Peyer's patch (tissue), 4 donors: Measurements from ENCODE around the gene C19orf12. TPM values are rescaled to one million over a fixed set of nuclear protein-coding genes. Genes with fewer than 3 reads are reported as not detected.

Experiments
- DNase-seq, 3 donors: peaks; one replicate each; pipeline ENCODE4 v3.0.0-alpha.2; 2017 to 2019
- H3K27ac ChIP-seq, 4 donors: fragments of 200-600 bp; sonication (generic); one replicate each; pipeline ENCODE4 v1.5.1; 2016 to 2019
- H3K27me3 ChIP-seq, 2 donors: fragments of 200-600 bp; sonication (generic); one replicate each; pipeline ENCODE4 v1.5.1; 2019
- H3K36me3 ChIP-seq, 3 donors: fragments of 200-600 bp; sonication (generic); one replicate each; pipeline ENCODE4 v1.5.1; 2016 to 2019
- H3K4me1 ChIP-seq, 4 donors: fragments of 200-600 bp; sonication (generic); one replicate each; pipeline ENCODE4 v1.5.1; 2016 to 2019
- H3K4me3 ChIP-seq, 4 donors: fragments of 200-600 bp; sonication (generic); 1 replicate in 3 of 4; 2 replicates in 1 of 4; pipeline ENCODE4 v1.5.1; 2016 to 2019; ENCODE audit warnings: mild to moderate bottlenecking in 1 of 4
- H3K9me3 ChIP-seq, 4 donors: fragments of 200-600 bp; sonication (generic); one replicate each; pipeline ENCODE4 v1.5.1; 2016 to 2019; ENCODE audit warnings: mild to moderate bottlenecking in 1 of 4
- CTCF ChIP-seq, 6 experiments: fragments of 450-650 bp in 4 of 6; fragments of 200-600 bp in 2 of 6; sonication (generic) in 1 of 6; IDR thresholded peaks; one replicate each; pipeline ENCODE4 v1.5.1; 2017 to 2019; ENCODE audit warnings: antibody characterized with exemption in 6 of 6, mild to moderate bottlenecking in 3 of 6, moderate library complexity in 1 of 6
- POLR2A ChIP-seq, 2 donors: fragments of 450-650 bp; IDR thresholded peaks; one replicate each; pipeline ENCODE4 v1.5.1; 2017; ENCODE audit warnings: antibody characterized with exemption in 2 of 2, mild to moderate bottlenecking in 2 of 2, moderate library complexity in 2 of 2
- total RNA-seq, 4 donors: library from RNA; depleted of rRNA; stranded (reverse); fragments of >200 nt; gene quantifications; one replicate each; pipeline ENCODE4 v1.1.0, GENCODE V29; 2016

C19orf12 gene
- total RNA-seq, 4 donors from 2014 or later, result 18.2 to 49.1 (median 28.2) TPM

GRCh38 chr19:29743681-29744080 lies 28.6 kb upstream of the C19orf12 start:
- no peak for DNase-seq
- Histone ChIP-seq H3K4me3 (no peak overlapping the region), H3K36me3 (no peaks in the 10 kb centered on the region), H3K27ac (no peak overlapping the region), H3K4me1 (no peaks in the 10 kb centered on the region), H3K9me3 (no peaks in the 10 kb centered on the region), H3K27me3 (no peaks in the 10 kb centered on the region)
- no peak for TF ChIP-seq CTCF (IDR thresholded peaks at IDR 0.05)
- no peak for TF ChIP-seq POLR2A (IDR thresholded peaks at IDR 0.05)

DNA sequence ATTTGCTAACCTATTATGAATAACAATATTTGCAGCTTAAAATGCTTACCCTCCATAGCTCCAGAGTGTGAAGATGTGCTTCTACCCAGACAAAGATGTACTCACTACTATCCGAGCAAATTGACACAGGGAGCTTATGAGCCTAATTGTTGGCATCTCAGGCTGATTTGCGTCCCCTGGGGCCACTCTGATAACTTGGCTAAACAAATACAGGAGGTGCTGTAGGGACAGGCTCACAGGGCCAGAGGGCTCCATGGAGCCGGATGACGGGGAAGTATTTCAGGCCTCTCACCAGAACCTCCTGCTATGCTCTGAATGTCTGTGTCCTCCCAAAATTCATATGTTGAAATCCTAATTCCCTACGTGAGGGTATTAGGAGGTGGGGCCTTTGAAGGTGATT lies 26.7 kb upstream of the C19orf12 start:
- no peak overlapping the region for H3K27ac ChIP-seq
- no peaks in the 10 kb centered on the region for H3K4me1 ChIP-seq
- no peaks in the 10 kb centered on the region for H3K9me3 ChIP-seq
- TF ChIP-seq CTCF (IDR thresholded peaks at IDR 0.05) (no peak), POLR2A (IDR thresholded peaks at IDR 0.05) (no peak)
- H3K27me3 ChIP-seq, result no peaks in the 10 kb centered on the region
- no peak for DNase-seq
- no peaks in the 10 kb centered on the region for H3K36me3 ChIP-seq
- no peak overlapping the region for H3K4me3 ChIP-seq

GRCh38 chr19:29741226-29741625 lies 26.2 kb upstream of the C19orf12 start:
- TF ChIP-seq CTCF (IDR thresholded peaks at IDR 0.05) (no peak), POLR2A (IDR thresholded peaks at IDR 0.05) (no peak)
- no peak for DNase-seq
- H3K27ac ChIP-seq, result no peak overlapping the region
- no peaks in the 10 kb centered on the region for H3K4me1 ChIP-seq
- no peak overlapping the region for H3K4me3 ChIP-seq
- H3K9me3 ChIP-seq, result no peaks in the 10 kb centered on the region
- H3K36me3 ChIP-seq, result no peaks in the 10 kb centered on the region
- H3K27me3 ChIP-seq, result no peaks in the 10 kb centered on the region

- no peak for DNase-seq
- H3K27ac ChIP-seq, result no peak overlapping the region
- no peak overlapping the region for H3K4me3 ChIP-seq
- no peaks in the 10 kb centered on the region for H3K27me3 ChIP-seq
- H3K9me3 ChIP-seq, result no peaks in the 10 kb centered on the region
- no peaks in the 10 kb centered on the region for H3K4me1 ChIP-seq
- H3K36me3 ChIP-seq, result no peaks in the 10 kb centered on the region
- TF ChIP-seq CTCF (IDR thresholded peaks at IDR 0.05) (no peak), POLR2A (IDR thresholded peaks at IDR 0.05) (no peak)
Measured at GRCh38 chr19:29737461-29738000, 22.5 kb upstream of the C19orf12 start.

DNA sequence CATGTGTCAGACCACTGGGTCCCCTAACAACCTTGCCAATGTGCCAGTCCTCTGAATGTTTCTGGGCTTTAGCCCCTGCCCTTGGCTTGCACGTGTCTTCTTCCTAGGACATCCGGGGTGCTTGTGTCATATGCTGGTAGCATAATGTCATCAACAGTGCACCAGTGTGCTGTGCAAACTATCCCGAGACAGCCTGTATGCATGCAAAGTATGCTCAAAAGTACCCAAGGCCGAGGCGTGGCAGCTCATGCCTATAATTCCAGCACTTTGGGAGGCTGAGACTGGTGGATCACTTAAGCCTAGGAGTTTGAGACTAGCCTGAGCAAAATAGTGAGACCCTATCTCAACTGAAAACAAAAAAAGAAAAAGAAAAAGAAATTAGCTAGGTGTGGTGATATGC lies 20.8 kb upstream of the C19orf12 start:
- Histone ChIP-seq H3K4me1 (no peaks in the 10 kb centered on the region), H3K9me3 (no peaks in the 10 kb centered on the region), H3K27me3 (no peaks in the 10 kb centered on the region), H3K27ac (no peak overlapping the region), H3K4me3 (no peak overlapping the region), H3K36me3 (no peaks in the 10 kb centered on the region)
- no peak for DNase-seq
- TF ChIP-seq POLR2A (IDR thresholded peaks at IDR 0.05) (no peak), CTCF (IDR thresholded peaks at IDR 0.05) (no peak)

- peaks cover 0 to 3% (median 0%) of the 10 kb centered on the region in 4 donors for H3K4me1 ChIP-seq
- no peak overlapping the region for H3K27ac ChIP-seq
- H3K27me3 ChIP-seq, result no peaks in the 10 kb centered on the region
- no peak for DNase-seq
- H3K36me3 ChIP-seq, result no peaks in the 10 kb centered on the region
- no peaks in the 10 kb centered on the region for H3K9me3 ChIP-seq
- no peak for TF ChIP-seq CTCF (IDR thresholded peaks at IDR 0.05)
- no peak for TF ChIP-seq POLR2A (IDR thresholded peaks at IDR 0.05)
- no peak overlapping the region for H3K4me3 ChIP-seq
Measured at GRCh38 chr19:29731331-29731850, 16.3 kb upstream of the C19orf12 start.
